ENCODE measurements around the gene NCOA3. TPM values are rescaled to one million over a fixed set of nuclear protein-coding genes. Genes with fewer than 3 reads are reported as not detected.
"Not testable (repeated sequence)": the region's sequence is repeated elsewhere in the genome, so short reads cannot be mapped to it uniquely, and the experiment has no call there.

Gene NCOA3
- total RNA-seq, 1 donor: 44.5 TPM

DNA sequence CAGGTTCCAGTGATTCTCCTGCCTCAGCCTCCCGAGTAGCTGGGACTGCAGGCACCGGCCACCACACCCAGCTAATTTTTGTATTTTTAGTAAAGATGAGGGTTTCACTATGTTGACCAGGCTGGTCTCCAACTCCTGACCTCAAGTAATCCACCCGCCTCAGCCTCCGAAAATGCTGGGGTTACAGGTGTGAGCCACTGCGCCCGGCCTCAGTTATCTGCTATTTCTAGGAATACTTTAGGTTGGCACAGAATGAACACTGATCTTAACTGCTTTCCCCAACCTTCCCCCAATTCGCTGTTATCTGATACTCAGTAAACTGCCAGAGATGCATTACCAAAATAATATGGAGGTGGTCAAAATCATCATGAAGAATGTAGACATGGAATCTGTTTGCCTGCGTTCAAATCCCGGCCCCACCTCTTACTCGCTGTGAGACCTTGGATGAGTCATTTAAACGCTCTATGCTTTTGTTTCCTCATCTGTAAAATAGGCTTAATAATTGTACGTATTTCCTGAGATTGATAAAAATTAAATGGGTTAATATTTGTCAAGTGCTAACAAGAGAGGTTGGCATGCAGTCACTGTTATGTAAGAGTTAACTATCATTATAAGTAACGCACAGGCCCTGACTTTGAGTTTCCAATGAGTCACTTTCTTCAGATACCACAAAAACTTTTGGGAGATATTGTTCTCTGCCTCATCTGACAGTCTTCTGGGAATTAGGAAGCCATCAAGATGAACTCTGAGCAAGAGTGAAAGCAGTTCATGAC, 44.5 kb upstream of the NCOA3 start:
- H3K27me3 ChIP-seq (ENCODE audit: insufficient read depth, low read length): no peaks in the 10 kb centered on the region
- H3K9me3 ChIP-seq (ENCODE audit: low read depth, low read length): peaks cover 6% of the 10 kb centered on the region
- peaks cover 17% of the 10 kb centered on the region for H3K4me1 ChIP-seq (ENCODE audit: insufficient read depth, low read length)
- peak overlapping the region; percentile 34 for H3K27ac ChIP-seq (ENCODE audit: low read depth, low read length)
- DNase-seq (ENCODE audit: insufficient read length, low spot score, missing footprints): peak; percentile 94
- no peak overlapping the region for H2AFZ ChIP-seq (ENCODE audit: low read length)
- no peaks in the 10 kb centered on the region for H4K20me1 ChIP-seq (ENCODE audit: insufficient read depth, low read length)
- no peak overlapping the region for H3K4me2 ChIP-seq (ENCODE audit: insufficient read depth, low read length)
- TF ChIP-seq, protein P1, sequence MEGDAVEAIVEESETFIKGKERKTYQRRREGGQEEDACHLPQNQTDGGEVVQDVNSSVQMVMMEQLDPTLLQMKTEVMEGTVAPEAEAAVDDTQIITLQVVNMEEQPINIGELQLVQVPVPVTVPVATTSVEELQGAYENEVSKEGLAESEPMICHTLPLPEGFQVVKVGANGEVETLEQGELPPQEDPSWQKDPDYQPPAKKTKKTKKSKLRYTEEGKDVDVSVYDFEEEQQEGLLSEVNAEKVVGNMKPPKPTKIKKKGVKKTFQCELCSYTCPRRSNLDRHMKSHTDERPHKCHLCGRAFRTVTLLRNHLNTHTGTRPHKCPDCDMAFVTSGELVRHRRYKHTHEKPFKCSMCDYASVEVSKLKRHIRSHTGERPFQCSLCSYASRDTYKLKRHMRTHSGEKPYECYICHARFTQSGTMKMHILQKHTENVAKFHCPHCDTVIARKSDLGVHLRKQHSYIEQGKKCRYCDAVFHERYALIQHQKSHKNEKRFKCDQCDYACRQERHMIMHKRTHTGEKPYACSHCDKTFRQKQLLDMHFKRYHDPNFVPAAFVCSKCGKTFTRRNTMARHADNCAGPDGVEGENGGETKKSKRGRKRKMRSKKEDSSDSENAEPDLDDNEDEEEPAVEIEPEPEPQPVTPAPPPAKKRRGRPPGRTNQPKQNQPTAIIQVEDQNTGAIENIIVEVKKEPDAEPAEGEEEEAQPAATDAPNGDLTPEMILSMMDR (IDR thresholded peaks at IDR 0.05; ENCODE audit: extremely low read depth, low read depth, low read length): no peak
- H3K36me3 ChIP-seq (ENCODE audit: insufficient read depth, low read length): no peaks in the 10 kb centered on the region
- no peaks in the 10 kb centered on the region for H3K79me2 ChIP-seq (ENCODE audit: insufficient read depth, low read length)
- H3K4me3 ChIP-seq (ENCODE audit: insufficient read depth, low read length): no peak overlapping the region

DNA sequence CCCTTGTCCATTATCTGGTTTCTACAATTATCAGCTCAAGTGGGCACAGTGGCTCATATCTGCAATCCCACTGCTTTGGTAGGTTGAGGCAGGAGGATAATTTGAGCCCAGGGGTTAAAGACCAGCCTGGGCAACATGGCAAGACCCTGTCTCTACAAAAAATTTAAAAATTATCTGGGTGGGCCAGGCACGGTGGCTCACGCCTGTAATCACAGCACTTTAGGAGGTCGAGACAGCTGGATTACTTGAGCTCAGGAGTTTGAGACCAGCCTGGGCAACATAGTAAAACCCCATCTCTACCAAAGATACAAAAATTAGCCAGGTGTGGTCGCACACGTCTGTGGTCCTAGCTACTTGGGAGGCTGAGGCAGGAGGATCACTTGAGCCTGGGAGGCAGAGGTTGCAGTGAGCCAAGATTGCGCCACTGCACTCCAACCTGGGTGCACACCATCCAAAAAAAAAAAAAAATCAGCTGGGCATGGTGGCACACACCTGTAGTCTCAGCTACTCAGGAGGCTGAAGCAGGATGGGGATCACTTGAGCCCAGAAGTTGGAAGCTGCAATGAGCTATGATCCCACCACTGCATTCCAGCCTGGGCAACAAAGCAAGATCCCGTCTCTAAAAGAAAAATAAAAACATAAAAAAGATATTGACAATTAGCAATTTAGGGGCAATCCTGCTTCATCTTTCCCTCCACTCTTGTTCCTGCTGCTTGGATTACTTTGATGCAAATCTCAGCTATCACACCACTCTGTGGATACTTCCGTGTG, 43.2 kb upstream of the NCOA3 start:
- H3K27ac ChIP-seq (ENCODE audit: low read depth, low read length); H4K20me1 ChIP-seq (ENCODE audit: insufficient read depth, low read length); H3K27me3 ChIP-seq (ENCODE audit: insufficient read depth, low read length); H3K9me3 ChIP-seq (ENCODE audit: low read depth, low read length); H3K4me2 ChIP-seq (ENCODE audit: insufficient read depth, low read length); H2AFZ ChIP-seq (ENCODE audit: low read length); H3K79me2 ChIP-seq (ENCODE audit: insufficient read depth, low read length); H3K36me3 ChIP-seq (ENCODE audit: insufficient read depth, low read length); H3K4me3 ChIP-seq (ENCODE audit: insufficient read depth, low read length); DNase-seq (ENCODE audit: insufficient read length, low spot score, missing footprints): not testable (repeated sequence)
- H3K4me1 ChIP-seq (ENCODE audit: insufficient read depth, low read length): peaks cover 12% of the 10 kb centered on the region

- peaks cover 20% of the 10 kb centered on the region for H3K4me1 ChIP-seq (ENCODE audit: insufficient read depth, low read length)
- H3K9me3 ChIP-seq (ENCODE audit: low read depth, low read length): no peaks in the 10 kb centered on the region
- TF ChIP-seq, protein P1 (IDR thresholded peaks at IDR 0.05; ENCODE audit: extremely low read depth, low read depth, low read length): no peak
- no peak for DNase-seq (ENCODE audit: insufficient read length, low spot score, missing footprints)
- H3K4me3 ChIP-seq (ENCODE audit: insufficient read depth, low read length): no peak overlapping the region
- H2AFZ ChIP-seq (ENCODE audit: low read length): no peak overlapping the region
- H3K4me2 ChIP-seq (ENCODE audit: insufficient read depth, low read length): no peak overlapping the region
- no peaks in the 10 kb centered on the region for H4K20me1 ChIP-seq (ENCODE audit: insufficient read depth, low read length)
- H3K27me3 ChIP-seq (ENCODE audit: insufficient read depth, low read length): no peaks in the 10 kb centered on the region
- no peaks in the 10 kb centered on the region for H3K36me3 ChIP-seq (ENCODE audit: insufficient read depth, low read length)
- no peaks in the 10 kb centered on the region for H3K79me2 ChIP-seq (ENCODE audit: insufficient read depth, low read length)
- H3K27ac ChIP-seq (ENCODE audit: low read depth, low read length): no peak overlapping the region
Measured at GRCh38 chr20:47459344-47460073, 42.2 kb upstream of the NCOA3 start.

DNA sequence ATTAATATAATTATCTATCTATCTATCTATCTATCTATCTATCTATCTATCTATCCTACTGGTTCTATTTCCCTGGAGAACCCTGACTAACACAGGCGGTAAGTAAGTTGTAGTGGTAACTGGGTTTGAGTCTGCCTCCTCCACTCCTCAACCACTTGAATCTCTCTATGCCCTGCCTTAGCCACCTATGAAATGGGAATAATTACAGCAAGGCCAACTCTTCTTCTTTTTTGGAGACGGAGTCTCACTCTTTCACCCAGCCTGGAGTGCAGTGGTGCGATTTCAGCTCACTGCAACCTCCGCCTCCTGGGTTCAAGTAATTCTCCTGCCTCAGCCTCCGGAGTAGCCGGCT, 41.0 kb upstream of the NCOA3 start:
- H3K27me3 ChIP-seq (ENCODE audit: insufficient read depth, low read length); H3K4me2 ChIP-seq (ENCODE audit: insufficient read depth, low read length); H3K9me3 ChIP-seq (ENCODE audit: low read depth, low read length); H3K79me2 ChIP-seq (ENCODE audit: insufficient read depth, low read length); H4K20me1 ChIP-seq (ENCODE audit: insufficient read depth, low read length); H3K36me3 ChIP-seq (ENCODE audit: insufficient read depth, low read length); DNase-seq (ENCODE audit: insufficient read length, low spot score, missing footprints); H3K4me3 ChIP-seq (ENCODE audit: insufficient read depth, low read length); H2AFZ ChIP-seq (ENCODE audit: low read length); H3K27ac ChIP-seq (ENCODE audit: low read depth, low read length): not testable (repeated sequence)
- H3K4me1 ChIP-seq (ENCODE audit: insufficient read depth, low read length): peaks cover 30% of the 10 kb centered on the region

All from osteoblast (primary cell).